Limb (tissue), 2 donors: ENCODE measurements around the gene HS3ST5.
"Not testable (repeated sequence)": the region's sequence is repeated elsewhere in the genome, so short reads cannot be mapped to it uniquely, and the experiment has no call there.

Experiments
- DNase-seq, 2 donors: peaks; one replicate each; pipeline ENCODE4 v3.0.0-alpha.2; 2016; ENCODE audit errors: extremely low spot score in 2 of 2

The HS3ST5 gene

DNA sequence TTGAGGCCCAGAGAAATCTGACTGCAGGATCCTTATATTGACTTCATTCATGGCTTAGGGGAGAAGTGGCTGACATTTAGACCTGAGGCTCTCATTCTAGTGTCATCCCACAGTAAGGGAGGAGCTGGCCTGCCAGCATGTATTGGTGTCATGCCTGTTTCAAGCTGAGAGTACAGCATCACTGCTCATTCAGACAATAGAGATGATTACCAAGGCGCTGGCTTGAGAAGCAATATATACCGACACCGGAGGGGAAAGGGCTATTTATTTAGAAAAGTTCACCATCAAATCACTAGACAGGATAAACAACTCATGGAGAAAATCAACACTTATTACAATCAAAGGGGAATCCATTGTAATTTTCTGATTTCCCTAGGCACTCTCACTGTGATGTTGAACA lies 287.5 kb downstream of the HS3ST5 start:
- no peak for DNase-seq

GRCh38 chr6:114053791-114054190 lies 289.0 kb downstream of the HS3ST5 start:
- DNase-seq: no peak

- DNase-seq: no peak
Measured at GRCh38 chr6:114052141-114052540, 290.7 kb downstream of the HS3ST5 start.

DNA sequence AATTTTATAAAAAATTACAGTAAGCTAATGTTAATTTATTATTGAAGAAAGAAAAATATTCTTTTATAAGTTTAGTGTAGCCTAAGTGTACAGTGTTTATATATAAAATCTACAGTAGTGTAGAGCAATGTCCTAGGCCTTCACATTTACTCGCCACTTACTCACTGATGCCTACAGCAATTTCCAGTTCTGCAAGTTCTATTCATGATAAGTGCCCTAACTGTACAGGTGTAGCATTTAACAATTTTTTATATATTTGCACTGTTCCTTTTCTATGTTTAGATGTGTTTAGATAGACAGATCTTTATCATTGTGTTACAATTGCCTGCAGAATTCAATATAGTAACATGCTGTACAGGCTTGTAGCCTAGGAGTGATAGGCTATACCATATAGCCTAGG lies 291.8 kb downstream of the HS3ST5 start:
- no peak for DNase-seq

GRCh38 chr6:114049367-114049966 lies 293.4 kb downstream of the HS3ST5 start:
- no peak for DNase-seq

DNA sequence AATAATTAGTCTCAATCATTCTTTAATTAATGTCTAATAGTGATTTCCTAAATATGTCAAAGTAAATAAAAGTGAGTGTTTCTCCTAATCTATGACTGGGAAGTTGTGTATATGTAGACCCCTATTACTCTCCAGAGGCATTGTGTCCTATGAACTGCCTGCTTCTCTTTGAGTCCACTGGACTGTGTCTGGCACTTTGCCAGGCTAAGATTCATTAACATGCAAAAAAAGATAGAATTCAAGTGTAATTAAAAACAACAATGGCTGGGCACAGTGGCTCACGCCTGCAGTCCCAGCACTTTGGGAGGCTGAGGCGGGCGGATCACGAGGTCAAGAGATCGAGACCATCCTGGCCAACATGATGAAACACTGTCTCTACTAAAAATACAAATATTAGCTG lies 298.3 kb downstream of the HS3ST5 start:
- DNase-seq: not testable (repeated sequence)

- DNase-seq: no peak
Measured at GRCh38 chr6:114042267-114043016, 300.4 kb downstream of the HS3ST5 start.

GRCh38 chr6:114040871-114041270 lies 302.0 kb downstream of the HS3ST5 start:
- DNase-seq: no peak

DNA sequence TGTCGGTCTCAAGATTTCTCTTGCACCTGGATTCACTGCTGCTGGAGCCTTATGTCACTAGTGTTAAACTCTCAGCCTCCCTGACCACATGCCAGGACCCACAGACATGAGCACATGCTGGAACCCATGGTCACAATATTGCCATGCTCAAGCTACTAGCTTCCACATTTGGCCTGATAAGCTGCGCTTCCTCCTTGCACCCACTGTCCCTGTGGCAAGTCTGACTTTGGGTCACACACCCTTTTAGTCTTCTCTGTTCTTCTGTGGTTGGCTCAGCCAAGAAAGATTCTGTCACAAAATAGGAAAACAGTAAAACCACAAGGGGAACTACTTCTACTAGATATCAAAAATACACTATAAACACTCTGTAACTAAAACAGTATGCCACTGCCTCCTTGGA lies 303.0 kb downstream of the HS3ST5 start:
- DNase-seq: no peak

DNA sequence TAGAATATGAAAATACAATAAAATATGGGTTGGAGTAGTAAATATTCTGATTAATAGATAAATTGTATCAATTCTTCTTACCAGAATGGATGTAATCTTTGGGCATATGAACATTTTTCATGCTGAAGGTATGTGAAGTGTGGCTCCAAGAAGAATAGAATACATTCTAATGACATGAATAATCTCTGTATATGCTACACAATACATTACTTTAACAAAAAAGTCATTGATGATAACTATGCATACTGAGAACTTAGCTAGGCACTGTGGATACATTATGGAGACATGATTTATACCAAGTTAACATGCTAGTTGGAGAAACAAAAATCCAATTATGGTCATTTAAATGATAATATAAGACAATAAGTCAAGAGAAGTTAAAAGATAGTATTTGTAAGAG lies 309.2 kb downstream of the HS3ST5 start:
- no peak for DNase-seq

- no peak for DNase-seq
Measured at GRCh38 chr6:114032721-114033120, 310.1 kb downstream of the HS3ST5 start.

DNA sequence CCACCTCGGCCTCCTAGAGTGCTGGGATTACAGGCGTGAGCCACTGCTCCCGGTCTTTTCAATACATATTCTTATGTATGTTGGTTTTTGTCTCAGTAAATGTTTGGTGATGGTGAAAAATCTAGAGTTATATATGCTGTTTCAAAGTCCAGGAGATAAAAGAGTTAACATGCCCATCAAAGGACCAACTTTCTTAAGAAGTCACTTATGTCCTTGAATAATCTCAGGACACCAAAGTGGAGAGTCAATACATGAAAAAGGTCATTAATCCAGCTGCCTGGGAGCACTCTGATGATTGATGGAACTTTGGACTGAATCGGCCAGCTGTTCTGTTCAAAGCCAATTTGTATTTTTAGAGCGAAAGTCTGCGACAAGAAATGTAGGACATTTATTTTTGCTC lies 312.1 kb downstream of the HS3ST5 start:
- no peak for DNase-seq

GRCh38 chr6:114024746-114025145 lies 318.1 kb downstream of the HS3ST5 start:
- no peak for DNase-seq

GRCh38 chr6:114020196-114020595 lies 322.6 kb downstream of the HS3ST5 start:
- no peak for DNase-seq

DNA sequence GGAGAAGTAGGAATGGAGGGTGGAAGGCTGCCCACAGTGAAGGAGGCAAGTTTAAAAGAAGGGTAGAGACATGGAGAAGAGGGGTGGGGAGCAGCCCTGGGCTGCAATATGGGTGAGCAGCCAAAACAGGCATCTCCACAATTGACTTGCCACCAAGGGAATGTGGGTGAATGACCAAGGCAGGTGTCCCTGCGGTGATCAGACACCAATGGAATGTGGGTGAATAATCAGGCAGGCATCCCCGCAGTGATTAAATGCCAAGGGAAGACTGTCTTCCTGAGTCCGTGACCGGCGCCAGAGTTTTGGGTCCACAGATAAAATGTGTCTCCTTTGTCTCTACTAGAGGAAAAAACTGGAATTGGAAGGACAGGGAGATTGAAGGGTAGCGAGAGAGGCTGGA lies 325.7 kb downstream of the HS3ST5 start:
- DNase-seq: not testable (repeated sequence)

DNA sequence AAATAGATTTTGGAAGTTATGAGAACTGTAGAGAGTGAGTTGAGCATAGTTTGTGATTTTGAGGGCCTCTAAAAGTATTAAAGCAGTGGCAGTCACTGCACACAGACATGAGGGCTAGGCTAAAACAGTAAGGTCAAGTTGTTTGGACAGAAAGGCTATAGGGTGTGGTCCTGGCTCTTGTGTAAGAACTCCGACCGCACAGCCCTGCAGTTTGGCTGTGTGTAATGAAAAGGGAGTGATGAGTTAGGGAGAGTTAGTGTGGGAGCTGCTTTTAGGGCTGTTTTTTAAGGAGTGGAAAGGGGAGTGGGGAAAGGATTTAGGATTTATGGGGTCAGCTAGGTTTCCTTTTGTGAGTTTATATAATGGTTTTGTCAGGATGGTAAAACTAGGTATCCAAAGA lies 328.7 kb downstream of the HS3ST5 start:
- DNase-seq: not testable (repeated sequence)

- DNase-seq: not testable (repeated sequence)
Measured at GRCh38 chr6:114011486-114011885, 331.3 kb downstream of the HS3ST5 start.

- DNase-seq: no peak
Measured at GRCh38 chr6:114010540-114010939, 332.3 kb downstream of the HS3ST5 start.

- DNase-seq: no peak
Measured at GRCh38 chr6:114009192-114009591, 333.6 kb downstream of the HS3ST5 start.

DNA sequence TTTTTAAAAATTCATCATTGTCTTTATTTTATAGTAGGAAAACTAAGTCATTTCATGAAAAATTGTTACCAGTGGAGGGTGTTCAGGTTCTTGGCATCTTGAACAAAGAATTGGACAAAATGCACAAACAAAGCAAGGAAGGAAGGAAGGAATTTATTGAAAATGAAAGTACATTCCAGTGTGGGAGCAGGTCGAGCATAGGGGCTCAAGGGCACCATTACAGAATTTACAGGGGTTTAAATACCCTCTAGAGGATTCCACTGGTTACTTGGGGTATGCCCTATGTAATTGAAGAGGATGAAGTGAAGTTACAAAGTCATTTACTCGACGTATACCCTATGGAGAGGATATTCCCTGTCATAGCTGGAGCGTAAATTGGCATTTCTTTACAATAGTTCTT lies 334.5 kb downstream of the HS3ST5 start:
- no peak for DNase-seq

GRCh38 chr6:114007516-114007915 lies 335.3 kb downstream of the HS3ST5 start:
- no peak for DNase-seq
